ENCODE measurements around the gene HIF1A.
"Not testable (repeated sequence)": the region's sequence is repeated elsewhere in the genome, so short reads cannot be mapped to it uniquely, and the experiment has no call there.

Gene HIF1A

GRCh38 chr14:61750708-61751474, 55.6 kb downstream of the HIF1A start:
- DNase-seq: no peak

- DNase-seq: no peak
Measured at GRCh38 chr14:61751475-61751989, 56.2 kb downstream of the HIF1A start.

GRCh38 chr14:61752626-61753025, 57.3 kb downstream of the HIF1A start:
- no peak for DNase-seq

- DNase-seq: no peak
Measured at GRCh38 chr14:61753631-61754030, 58.3 kb downstream of the HIF1A start.

GRCh38 chr14:61754627-61755381, 59.5 kb downstream of the HIF1A start:
- DNase-seq: no peak

GRCh38 chr14:61755382-61755742, 60.0 kb downstream of the HIF1A start:
- not testable (repeated sequence) for DNase-seq

- no peak for DNase-seq
Measured at GRCh38 chr14:61756135-61756534, 60.8 kb downstream of the HIF1A start.

- DNase-seq: no peak
Measured at GRCh38 chr14:61759878-61760277, 64.6 kb downstream of the HIF1A start.

- no peak for DNase-seq
Measured at GRCh38 chr14:61761557-61761956, 66.2 kb downstream of the HIF1A start.

- peak; percentile 94 for DNase-seq
Measured at GRCh38 chr14:61761959-61762786, 66.9 kb downstream of the HIF1A start, which contains the start of gene SNAPC1. TSS of gene SNAPC1 (plus strand) at chr14:61762420. CDS start at chr14:61762461, 41 bp downstream.

GRCh38 chr14:61764342-61765122, 69.2 kb downstream of the HIF1A start:
- DNase-seq: no peak

- no peak for DNase-seq
Measured at GRCh38 chr14:61765225-61765943, 70.1 kb downstream of the HIF1A start.

GRCh38 chr14:61766151-61766550, 70.8 kb downstream of the HIF1A start:
- DNase-seq: no peak

GRCh38 chr14:61768240-61768639, 72.9 kb downstream of the HIF1A start:
- no peak for DNase-seq

GRCh38 chr14:61769893-61770292, 74.6 kb downstream of the HIF1A start:
- no peak for DNase-seq

- no peak for DNase-seq
Measured at GRCh38 chr14:61774861-61775260, 79.5 kb downstream of the HIF1A start.

GRCh38 chr14:61780125-61780524, 84.8 kb downstream of the HIF1A start:
- no peak for DNase-seq

- DNase-seq: no peak
Measured at GRCh38 chr14:61797309-61797708, 102.0 kb downstream of the HIF1A start.

Measured in T1000 (cell line).